Measurements from ENCODE around the gene CLPTM1.

The CLPTM1 gene

DNA sequence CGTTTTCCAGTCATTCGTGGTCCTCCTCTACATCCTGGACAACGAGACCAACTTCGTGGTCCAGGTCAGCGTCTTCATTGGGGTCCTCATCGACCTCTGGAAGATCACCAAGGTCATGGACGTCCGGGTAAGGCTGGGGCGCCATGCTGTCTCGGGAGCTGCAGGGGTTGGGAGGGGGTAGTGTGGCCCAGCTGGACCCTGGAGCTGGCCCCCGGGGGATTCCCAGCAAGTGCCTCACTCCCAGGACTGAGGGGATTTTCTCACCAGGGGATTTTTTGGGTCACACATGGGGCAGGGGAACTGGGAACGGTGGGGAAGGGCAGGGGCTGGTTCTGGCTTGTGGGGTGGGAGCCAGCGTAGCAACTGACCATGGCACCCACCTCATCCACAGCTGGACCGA is 35.3 kb downstream of the CLPTM1 start:
- H3K14ac ChIP-seq (ENCODE audit: low read length in 2 of 2), result no peak overlapping the region
- no peak overlapping the region for H3K9ac ChIP-seq (ENCODE audit: low read length)
- H3K9me3 ChIP-seq (ENCODE audit: control insufficient read depth, low read length), result no peaks in the 10 kb centered on the region
- H4K8ac ChIP-seq (ENCODE audit: low read length), result no peak overlapping the region
- no peak overlapping the region for H3K23ac ChIP-seq (ENCODE audit: low read length in 2 of 2)
- WGBS, result 97% methylated on average over 13 of the region's 14 CpGs
- DNase-seq, result no peak
- H3K4ac ChIP-seq (ENCODE audit: low read depth in 1 of 2, low read length in 2 of 2), result no peak overlapping the region
- no peak overlapping the region for H2BK5ac ChIP-seq (ENCODE audit: low read depth, low read length, poor library complexity, severe bottlenecking)
- no peak overlapping the region for H2BK120ac ChIP-seq (ENCODE audit: low read depth, low read length)
- no peak overlapping the region for H4K91ac ChIP-seq (ENCODE audit: low read length)
- H3K4me2 ChIP-seq (ENCODE audit: low read length, poor library complexity, severe bottlenecking), result no peak overlapping the region
- H3K18ac ChIP-seq (ENCODE audit: low read depth in 1 of 2, low read length in 2 of 2), result no peak overlapping the region
- H3K27me3 ChIP-seq (ENCODE audit: control insufficient read depth in 1 of 2, insufficient read depth in 1 of 2, low read length in 2 of 2), result no peaks in the 10 kb centered on the region
- H3K79me1 ChIP-seq (replicated peaks; ENCODE audit: low read length, poor library complexity, severe bottlenecking), result peaks cover 7% of the 10 kb centered on the region
- no peak overlapping the region for H2BK12ac ChIP-seq (ENCODE audit: low read length in 2 of 2)
- H3K4me3 ChIP-seq (ENCODE audit: insufficient read depth in 1 of 2, low read depth in 1 of 2, low read length in 2 of 2), result no peak overlapping the region
- no peak overlapping the region for H3K27ac ChIP-seq (ENCODE audit: low read length, poor library complexity, severe bottlenecking)
- H2AFZ ChIP-seq (ENCODE audit: low read depth, low read length), result no peak overlapping the region
- no peaks in the 10 kb centered on the region for H3K4me1 ChIP-seq (ENCODE audit: control insufficient read depth, insufficient read depth, low read depth, low read length)
- no peak overlapping the region for H2BK15ac ChIP-seq (ENCODE audit: low read depth, poor library complexity, severe bottlenecking)
- peaks cover 77 to 97% of the 10 kb centered on the region in 2 experiments for H3K36me3 ChIP-seq (ENCODE audit: control insufficient read depth in 1 of 2, insufficient read depth in 2 of 2, low read depth in 1 of 2, low read length in 2 of 2)
- no peak overlapping the region for H2AK5ac ChIP-seq (ENCODE audit: low read length, severe bottlenecking)

DNA sequence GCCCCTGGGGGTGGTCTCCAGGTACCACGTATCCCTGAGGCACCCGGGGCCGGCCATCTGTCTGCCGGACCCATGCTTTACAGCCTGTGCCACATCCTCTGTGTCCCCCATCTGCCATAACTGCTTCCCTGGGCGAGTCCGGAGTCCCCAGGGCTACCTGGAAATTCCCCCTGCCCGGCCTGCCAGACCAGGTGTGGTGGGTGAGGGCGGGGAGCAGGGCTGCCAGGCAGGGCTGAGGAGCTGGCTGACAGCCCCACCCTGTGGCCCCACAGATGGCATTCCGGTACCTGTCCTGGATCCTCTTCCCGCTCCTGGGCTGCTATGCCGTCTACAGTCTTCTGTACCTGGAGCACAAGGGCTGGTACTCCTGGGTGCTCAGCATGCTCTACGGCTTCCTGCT is 35.8 kb downstream of the CLPTM1 start:
- Histone ChIP-seq H3K9me3 (ENCODE audit: control insufficient read depth, low read length) (no peaks in the 10 kb centered on the region), H4K8ac (ENCODE audit: low read length) (no peak overlapping the region), H4K91ac (ENCODE audit: low read length) (no peak overlapping the region), H3K9ac (ENCODE audit: low read length) (no peak overlapping the region), H3K18ac (ENCODE audit: low read depth in 1 of 2, low read length in 2 of 2) (no peak overlapping the region), H3K4me2 (ENCODE audit: low read length, poor library complexity, severe bottlenecking) (no peak overlapping the region), H3K23ac (ENCODE audit: low read length in 2 of 2) (no peak overlapping the region), H3K27me3 (ENCODE audit: control insufficient read depth in 1 of 2, insufficient read depth in 1 of 2, low read length in 2 of 2) (no peaks in the 10 kb centered on the region), H2AFZ (ENCODE audit: low read depth, low read length) (no peak overlapping the region), H2BK15ac (ENCODE audit: low read depth, poor library complexity, severe bottlenecking) (no peak overlapping the region), H2BK5ac (ENCODE audit: low read depth, low read length, poor library complexity, severe bottlenecking) (no peak overlapping the region), H3K36me3 (ENCODE audit: control insufficient read depth in 1 of 2, insufficient read depth in 2 of 2, low read depth in 1 of 2, low read length in 2 of 2) (peaks cover 72 to 92% of the 10 kb centered on the region in 2 experiments), H3K4me3 (ENCODE audit: insufficient read depth in 1 of 2, low read depth in 1 of 2, low read length in 2 of 2) (no peak overlapping the region), H3K79me1 (replicated peaks; ENCODE audit: low read length, poor library complexity, severe bottlenecking) (peaks cover 7% of the 10 kb centered on the region), H3K4ac (ENCODE audit: low read depth in 1 of 2, low read length in 2 of 2) (no peak overlapping the region), H2BK120ac (ENCODE audit: low read depth, low read length) (no peak overlapping the region), H2AK5ac (ENCODE audit: low read length, severe bottlenecking) (no peak overlapping the region), H3K14ac (ENCODE audit: low read length in 2 of 2) (no peak overlapping the region), H3K27ac (ENCODE audit: low read length, poor library complexity, severe bottlenecking) (no peak overlapping the region), H2BK12ac (ENCODE audit: low read length in 2 of 2) (no peak overlapping the region), H3K4me1 (ENCODE audit: control insufficient read depth, insufficient read depth, low read depth, low read length) (no peaks in the 10 kb centered on the region)
- WGBS, result 95% methylated on average over 10 of the region's 12 CpGs
- no peak for DNase-seq

DNA sequence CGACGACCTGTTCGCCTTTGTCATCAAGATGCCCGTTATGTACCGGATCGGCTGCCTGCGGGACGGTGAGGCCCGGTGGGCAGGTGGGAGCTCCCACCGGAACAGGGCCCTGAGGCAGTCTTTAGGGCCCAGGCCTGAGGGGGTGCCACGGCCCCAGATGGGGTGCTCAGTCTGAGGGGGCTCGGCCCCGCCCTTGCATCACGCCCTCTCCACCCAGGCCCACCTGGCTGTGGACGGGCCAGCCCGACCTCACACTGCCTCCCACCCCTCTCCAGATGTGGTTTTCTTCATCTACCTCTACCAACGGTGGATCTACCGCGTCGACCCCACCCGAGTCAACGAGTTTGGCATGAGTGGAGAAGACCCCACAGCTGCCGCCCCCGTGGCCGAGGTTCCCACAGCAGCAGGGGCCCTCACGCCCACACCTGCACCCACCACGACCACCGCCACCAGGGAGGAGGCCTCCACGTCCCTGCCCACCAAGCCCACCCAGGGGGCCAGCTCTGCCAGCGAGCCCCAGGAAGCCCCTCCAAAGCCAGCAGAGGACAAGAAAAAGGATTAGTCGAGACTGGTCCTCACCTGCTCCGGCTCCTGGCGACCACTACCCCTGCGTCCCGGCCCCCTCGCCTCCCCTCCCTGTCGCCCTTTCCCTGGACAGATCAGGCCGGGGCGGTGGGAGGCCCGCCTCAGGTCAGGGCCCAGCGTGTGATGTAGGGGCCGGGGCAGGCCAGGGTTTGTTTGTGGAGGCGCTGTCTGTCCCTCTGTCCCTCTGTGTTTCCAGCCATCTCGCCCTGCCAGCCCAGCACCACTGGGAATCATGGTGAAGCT is 37.4 kb downstream of the CLPTM1 start:
- no peak overlapping the region for H4K8ac ChIP-seq (ENCODE audit: low read length)
- H2BK15ac ChIP-seq (ENCODE audit: low read depth, poor library complexity, severe bottlenecking), result no peak overlapping the region
- H3K36me3 ChIP-seq (ENCODE audit: control insufficient read depth in 1 of 2, insufficient read depth in 2 of 2, low read depth in 1 of 2, low read length in 2 of 2), result peaks cover 56 to 76% of the 10 kb centered on the region in 2 experiments
- no peak overlapping the region for H3K4ac ChIP-seq (ENCODE audit: low read depth in 1 of 2, low read length in 2 of 2)
- no peaks in the 10 kb centered on the region for H3K9me3 ChIP-seq (ENCODE audit: control insufficient read depth, low read length)
- no peak overlapping the region for H3K18ac ChIP-seq (ENCODE audit: low read depth in 1 of 2, low read length in 2 of 2)
- H3K4me3 ChIP-seq (ENCODE audit: insufficient read depth in 1 of 2, low read depth in 1 of 2, low read length in 2 of 2), result no peak overlapping the region
- no peak overlapping the region for H2BK120ac ChIP-seq (ENCODE audit: low read depth, low read length)
- no peak overlapping the region for H3K4me2 ChIP-seq (ENCODE audit: low read length, poor library complexity, severe bottlenecking)
- no peak overlapping the region for H4K91ac ChIP-seq (ENCODE audit: low read length)
- no peak overlapping the region for H3K14ac ChIP-seq (ENCODE audit: low read length in 2 of 2)
- no peak overlapping the region for H2BK12ac ChIP-seq (ENCODE audit: low read length in 2 of 2)
- H2BK5ac ChIP-seq (ENCODE audit: low read depth, low read length, poor library complexity, severe bottlenecking), result no peak overlapping the region
- peaks cover 6% of the 10 kb centered on the region for H3K79me1 ChIP-seq (replicated peaks; ENCODE audit: low read length, poor library complexity, severe bottlenecking)
- no peaks in the 10 kb centered on the region for H3K27me3 ChIP-seq (ENCODE audit: control insufficient read depth in 1 of 2, insufficient read depth in 1 of 2, low read length in 2 of 2)
- H3K9ac ChIP-seq (ENCODE audit: low read length), result no peak overlapping the region
- DNase-seq, result no peak
- H2AFZ ChIP-seq (ENCODE audit: low read depth, low read length), result no peak overlapping the region
- no peak overlapping the region for H2AK5ac ChIP-seq (ENCODE audit: low read length, severe bottlenecking)
- H3K27ac ChIP-seq (ENCODE audit: low read length, poor library complexity, severe bottlenecking), result no peak overlapping the region
- H3K23ac ChIP-seq (ENCODE audit: low read length in 2 of 2), result no peak overlapping the region
- 96% methylated on average over 43 of the region's 44 CpGs for WGBS
- no peaks in the 10 kb centered on the region for H3K4me1 ChIP-seq (ENCODE audit: control insufficient read depth, insufficient read depth, low read depth, low read length)

DNA sequence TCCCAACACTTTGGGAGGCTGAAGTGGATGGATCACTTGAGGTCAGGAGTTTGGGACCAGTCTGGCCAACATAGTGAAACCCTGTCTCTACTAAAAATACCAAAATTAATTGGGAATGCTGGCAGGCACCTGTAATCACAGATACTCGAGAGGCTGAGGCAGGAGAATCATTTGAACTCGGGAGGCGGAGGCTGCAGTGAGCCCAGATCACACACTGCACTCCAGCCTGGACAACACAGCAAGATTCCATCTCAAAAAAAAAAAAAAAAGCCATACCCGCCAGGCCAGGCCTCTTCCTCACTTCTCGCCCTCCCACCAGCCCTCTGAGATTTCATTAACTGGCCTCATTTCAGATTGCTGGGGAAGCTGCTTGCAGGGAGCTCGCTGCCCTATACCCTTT is 38.3 kb downstream of the CLPTM1 start:
- Histone ChIP-seq H3K18ac (ENCODE audit: low read depth in 1 of 2, low read length in 2 of 2) (no peak overlapping the region), H3K36me3 (ENCODE audit: control insufficient read depth in 1 of 2, insufficient read depth in 2 of 2, low read depth in 1 of 2, low read length in 2 of 2) (peaks cover 49 to 66% of the 10 kb centered on the region in 2 experiments), H2AK5ac (ENCODE audit: low read length, severe bottlenecking) (no peak overlapping the region), H2BK15ac (ENCODE audit: low read depth, poor library complexity, severe bottlenecking) (no peak overlapping the region), H3K9me3 (ENCODE audit: control insufficient read depth, low read length) (no peaks in the 10 kb centered on the region), H3K4me3 (ENCODE audit: insufficient read depth in 1 of 2, low read depth in 1 of 2, low read length in 2 of 2) (no peak overlapping the region), H4K8ac (ENCODE audit: low read length) (no peak overlapping the region), H3K14ac (ENCODE audit: low read length in 2 of 2) (no peak overlapping the region), H3K9ac (ENCODE audit: low read length) (no peak overlapping the region), H2BK120ac (ENCODE audit: low read depth, low read length) (no peak overlapping the region), H2BK12ac (ENCODE audit: low read length in 2 of 2) (no peak overlapping the region), H2BK5ac (ENCODE audit: low read depth, low read length, poor library complexity, severe bottlenecking) (no peak overlapping the region), H4K91ac (ENCODE audit: low read length) (no peak overlapping the region), H3K27me3 (ENCODE audit: control insufficient read depth in 1 of 2, insufficient read depth in 1 of 2, low read length in 2 of 2) (no peaks in the 10 kb centered on the region), H3K27ac (ENCODE audit: low read length, poor library complexity, severe bottlenecking) (no peak overlapping the region), H3K4ac (ENCODE audit: low read depth in 1 of 2, low read length in 2 of 2) (no peak overlapping the region), H3K4me1 (ENCODE audit: control insufficient read depth, insufficient read depth, low read depth, low read length) (no peaks in the 10 kb centered on the region), H3K4me2 (ENCODE audit: low read length, poor library complexity, severe bottlenecking) (no peak overlapping the region), H3K23ac (ENCODE audit: low read length in 2 of 2) (no peak overlapping the region), H3K79me1 (replicated peaks; ENCODE audit: low read length, poor library complexity, severe bottlenecking) (peaks cover 5% of the 10 kb centered on the region), H2AFZ (ENCODE audit: low read depth, low read length) (no peak overlapping the region)
- 94% methylated on average over 6 of the region's 6 CpGs for WGBS
- DNase-seq, result no peak

All from mesenchymal stem cell (in vitro differentiated cells and primary cell).